Left lung (tissue), 10 donors: Measurements from ENCODE around the gene SYNJ2. TPM values are rescaled to one million over a fixed set of nuclear protein-coding genes. Genes with fewer than 3 reads are reported as not detected.

Experiments
- ATAC-seq: fragments of 200-7000 bp; cut with Tn5 transposase; one replicate; pipeline ENCODE4 v1.9.1; 2020; ENCODE audit warnings: moderate library complexity
- DNase-seq, 4 donors: peaks; one replicate each; pipeline ENCODE4 v3.0.0-alpha.2; 2013 to 2020
- H3K27ac ChIP-seq, 2 donors: fragments of 200-600 bp; sonication (generic) in 1 of 2; one replicate each; pipeline versions ENCODE4 v1.5.0 to v1.8.0; 2020 to 2021
- H3K27me3 ChIP-seq, 2 donors: fragments of 200-600 bp; sonication (generic) in 1 of 2; one replicate each; pipeline versions ENCODE4 v1.5.0 to v1.8.0; 2020 to 2021
- H3K36me3 ChIP-seq, 2 donors: fragments of 200-600 bp; sonication (generic) in 1 of 2; one replicate each; pipeline versions ENCODE4 v1.5.0 to v1.8.0; 2020 to 2021
- H3K4me1 ChIP-seq, 2 donors: fragments of 200-600 bp; one replicate each; pipeline ENCODE4 v1.8.0; 2021
- H3K4me3 ChIP-seq, 2 donors: fragments of 200-600 bp; sonication (generic) in 1 of 2; one replicate each; pipeline versions ENCODE4 v1.5.0 to v1.8.0; 2020 to 2021; ENCODE audit warnings: mild to moderate bottlenecking in 1 of 2
- H3K9me3 ChIP-seq, 2 donors: fragments of 200-600 bp; sonication (generic) in 1 of 2; one replicate each; pipeline versions ENCODE4 v1.5.0 to v1.8.0; 2020 to 2021
- intact Hi-C, 2 donors: fragments of 100-400 bp; cut with DNase I; formaldehyde crosslinking; loops; one replicate each; pipeline versions ENCODE4 v1.11.2 to v1.14.2; 2022
- polyA plus RNA-seq, 6 donors: library from polyadenylated mRNA; unstranded; fragments of 120-200 nt; gene quantifications; one replicate each; pipeline ENCODE4 v1.2.1, GENCODE V29; 2013; ENCODE audit not compliant: insufficient read length in 6 of 6
- total RNA-seq, 2 donors: library from RNA; stranded (reverse); fragmentation: NEBNext Ultra II Directional; extraction: Animal tissue kit (Norgen Biotek cat#: 25700); gene quantifications; one replicate each; pipeline ENCODE4 v1.2.1, GENCODE V29; 2021
- TF ChIP-seq, protein P1 (sequence below), 2 donors: fragments of 200-600 bp; sonication (generic) in 1 of 2; IDR thresholded peaks; one replicate each; pipeline versions ENCODE4 v1.5.0 to v1.8.0; 2021; ENCODE audit warnings: antibody characterized with exemption in 2 of 2
- donor health status: DM: no; HTN: yes; CAD: no.
- donor health status: DM: no; HTN: no; CAD: no.

SYNJ2 gene
- total and polyA plus RNA-seq, 8 donors, result 6.2 to 12.2 (median 7.5) TPM

DNA sequence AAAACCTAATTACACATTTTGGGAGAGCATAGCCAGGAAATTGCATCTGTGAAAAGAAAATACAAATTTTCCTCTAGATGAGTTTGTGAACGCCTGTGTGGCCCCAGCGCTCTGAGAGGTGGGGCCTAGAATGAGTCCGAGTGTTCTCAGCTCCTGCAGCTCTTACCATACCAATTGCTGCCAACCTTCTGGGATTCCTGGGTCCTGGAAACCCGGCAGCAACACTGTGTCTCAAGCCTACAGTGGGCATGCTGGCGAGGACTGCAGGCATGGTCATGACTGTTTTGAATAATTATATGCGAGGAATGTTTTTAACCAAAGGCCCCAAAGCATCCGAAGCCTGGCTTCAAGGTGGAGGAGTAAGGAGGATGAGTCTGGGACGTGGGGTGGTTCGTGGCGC lies 96.0 kb downstream of the SYNJ2 start:
- DNase-seq, result no peak
- H3K4me3 ChIP-seq, result no peak overlapping the region
- H3K4me1 ChIP-seq, result peaks cover 0 to 14% of the 10 kb centered on the region in 2 donors
- no peaks in the 10 kb centered on the region for H3K27me3 ChIP-seq
- H3K27ac ChIP-seq, result no peak overlapping the region
- TF ChIP-seq, protein P1, sequence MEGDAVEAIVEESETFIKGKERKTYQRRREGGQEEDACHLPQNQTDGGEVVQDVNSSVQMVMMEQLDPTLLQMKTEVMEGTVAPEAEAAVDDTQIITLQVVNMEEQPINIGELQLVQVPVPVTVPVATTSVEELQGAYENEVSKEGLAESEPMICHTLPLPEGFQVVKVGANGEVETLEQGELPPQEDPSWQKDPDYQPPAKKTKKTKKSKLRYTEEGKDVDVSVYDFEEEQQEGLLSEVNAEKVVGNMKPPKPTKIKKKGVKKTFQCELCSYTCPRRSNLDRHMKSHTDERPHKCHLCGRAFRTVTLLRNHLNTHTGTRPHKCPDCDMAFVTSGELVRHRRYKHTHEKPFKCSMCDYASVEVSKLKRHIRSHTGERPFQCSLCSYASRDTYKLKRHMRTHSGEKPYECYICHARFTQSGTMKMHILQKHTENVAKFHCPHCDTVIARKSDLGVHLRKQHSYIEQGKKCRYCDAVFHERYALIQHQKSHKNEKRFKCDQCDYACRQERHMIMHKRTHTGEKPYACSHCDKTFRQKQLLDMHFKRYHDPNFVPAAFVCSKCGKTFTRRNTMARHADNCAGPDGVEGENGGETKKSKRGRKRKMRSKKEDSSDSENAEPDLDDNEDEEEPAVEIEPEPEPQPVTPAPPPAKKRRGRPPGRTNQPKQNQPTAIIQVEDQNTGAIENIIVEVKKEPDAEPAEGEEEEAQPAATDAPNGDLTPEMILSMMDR (IDR thresholded peaks at IDR 0.05), result no peak
- ATAC-seq, result no peak
- H3K36me3 ChIP-seq, result peaks cover 0 to 25% of the 10 kb centered on the region in 2 donors
- no peaks in the 10 kb centered on the region for H3K9me3 ChIP-seq
- intact Hi-C loops, result loop anchor here in 1 of 2 donors (10.0 kb wide), 1 partner anchor 313 kb away; no protein-coding TSS in a partner anchor

GRCh38 chr6:158078320-158078719 lies 96.7 kb downstream of the SYNJ2 start:
- intact Hi-C loops, result loop anchor here in 1 of 2 donors (10.0 kb wide), 1 partner anchor 314 kb away; no protein-coding TSS in a partner anchor
- H3K27me3 ChIP-seq, result no peaks in the 10 kb centered on the region
- peaks cover 0 to 27% of the 10 kb centered on the region in 2 donors for H3K36me3 ChIP-seq
- DNase-seq, result no peak
- no peak overlapping the region for H3K27ac ChIP-seq
- no peaks in the 10 kb centered on the region for H3K9me3 ChIP-seq
- TF ChIP-seq, protein P1 (IDR thresholded peaks at IDR 0.05), result no peak
- peaks cover 0 to 14% of the 10 kb centered on the region in 2 donors for H3K4me1 ChIP-seq
- ATAC-seq, result no peak
- no peak overlapping the region for H3K4me3 ChIP-seq

GRCh38 chr6:158080849-158081656 lies 99.4 kb downstream of the SYNJ2 start:
- no peaks in the 10 kb centered on the region for H3K9me3 ChIP-seq
- H3K36me3 ChIP-seq, result peaks cover 0 to 54% of the 10 kb centered on the region in 2 donors
- H3K4me3 ChIP-seq, result no peak overlapping the region
- DNase-seq (no peak), ATAC-seq (no peak)
- H3K27ac ChIP-seq, result peak overlapping the region in 1 of 2 donors; percentile 77
- peaks cover 0 to 18% of the 10 kb centered on the region in 2 donors for H3K4me1 ChIP-seq
- intact Hi-C loops, result no loop called here
- H3K27me3 ChIP-seq, result no peaks in the 10 kb centered on the region
- TF ChIP-seq, protein P1 (IDR thresholded peaks at IDR 0.05), result no peak

DNA sequence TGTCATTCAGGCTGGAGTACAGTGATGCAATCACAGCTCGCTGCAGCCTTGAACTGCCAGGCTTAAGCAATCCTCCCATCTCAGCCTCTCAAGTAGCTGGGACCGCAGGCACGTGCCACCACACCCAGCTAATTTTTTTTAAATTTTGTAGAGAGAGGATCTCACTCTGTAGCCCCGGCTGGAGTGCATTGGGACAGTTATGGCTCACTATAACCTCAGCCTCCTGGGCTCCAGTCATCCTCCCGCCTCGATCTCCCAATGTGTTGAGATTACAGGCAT lies 99.9 kb downstream of the SYNJ2 start:
- peak; percentile 41 for ATAC-seq
- no peak overlapping the region for H3K4me3 ChIP-seq
- peaks cover 0 to 23% of the 10 kb centered on the region in 2 donors for H3K4me1 ChIP-seq
- peak in 1 of 4 donors; percentile 70 for DNase-seq
- TF ChIP-seq, protein P1 (IDR thresholded peaks at IDR 0.05), result no peak
- intact Hi-C loops, result no loop called here
- H3K27ac ChIP-seq, result peak overlapping the region in 1 of 2 donors; percentile 77
- H3K36me3 ChIP-seq, result peaks cover 0 to 53% of the 10 kb centered on the region in 2 donors
- H3K9me3 ChIP-seq, result no peaks in the 10 kb centered on the region
- H3K27me3 ChIP-seq, result no peaks in the 10 kb centered on the region

DNA sequence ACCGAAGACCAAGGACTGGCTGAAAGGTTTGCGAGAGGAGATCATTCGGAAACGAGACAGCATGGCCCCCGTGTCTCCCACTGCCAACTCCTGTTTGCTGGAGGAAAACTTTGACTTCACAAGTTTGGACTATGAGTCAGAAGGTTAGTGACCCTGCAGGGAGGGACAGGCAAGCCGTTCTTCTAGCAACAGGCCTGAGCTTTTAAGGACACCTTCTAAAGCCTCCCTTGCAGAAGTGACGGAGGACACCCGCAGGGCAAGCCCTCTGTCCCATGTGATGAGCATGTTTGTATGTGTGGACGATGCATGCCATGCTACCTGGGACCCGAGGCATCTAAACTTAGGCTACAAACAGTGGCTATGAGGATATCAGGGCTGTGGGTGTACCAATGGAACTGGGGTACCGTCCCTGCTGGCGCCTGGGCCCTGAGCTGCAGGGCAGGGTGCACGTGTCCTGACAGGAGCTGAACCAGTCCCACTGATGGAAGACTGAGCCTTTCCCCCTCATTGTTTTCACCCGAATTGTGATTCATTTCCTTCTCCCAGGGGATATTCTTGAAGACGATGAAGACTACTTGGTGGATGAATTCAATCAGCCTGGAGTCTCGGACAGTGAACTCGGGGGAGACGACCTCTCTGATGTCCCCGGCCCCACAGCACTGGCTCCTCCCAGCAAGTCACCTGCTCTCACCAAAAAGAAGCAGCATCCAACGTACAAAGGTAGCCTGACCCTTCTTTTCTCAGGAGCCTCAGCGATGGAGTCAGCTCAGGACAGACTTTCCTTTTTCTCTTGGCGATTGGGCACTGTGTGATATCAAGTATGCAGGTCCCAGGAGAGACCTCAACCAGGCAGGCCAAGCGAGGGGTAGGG lies 102.0 kb downstream of the SYNJ2 start:
- intact Hi-C loops, result no loop called here
- Histone ChIP-seq H3K36me3 (peaks cover 0 to 41% of the 10 kb centered on the region in 2 donors), H3K4me3 (no peak overlapping the region), H3K27ac (peak overlapping the region in 1 of 2 donors; percentile 77), H3K4me1 (peaks cover 0 to 27% of the 10 kb centered on the region in 2 donors), H3K27me3 (no peaks in the 10 kb centered on the region), H3K9me3 (no peaks in the 10 kb centered on the region)
- ATAC-seq (no peak), DNase-seq (no peak)
- TF ChIP-seq, protein P1 (IDR thresholded peaks at IDR 0.05), result no peak
